Right lung (tissue), 5 donors: ENCODE measurements around the gene TBCB. TPM values are rescaled to one million over a fixed set of nuclear protein-coding genes. Genes with fewer than 3 reads are reported as not detected.
"Not testable (repeated sequence)": the region's sequence is repeated elsewhere in the genome, so short reads cannot be mapped to it uniquely, and the experiment has no call there.

ENCODE experiments used
- DNase-seq, 2 donors: peaks; one replicate each; pipeline ENCODE4 v3.0.0-alpha.2; 2013
- polyA plus RNA-seq, 5 donors: library from polyadenylated mRNA; unstranded; fragments of 120-200 nt; gene quantifications; one replicate each; pipeline versions ENCODE4 v1.2.1 to v1.2.3, GENCODE V29; 2013; ENCODE audit warnings: inconsistent platforms in 1 of 5, low replicate concordance in 1 of 5; ENCODE audit not compliant: insufficient read length in 5 of 5, insufficient read depth in 1 of 5

The TBCB gene
- polyA plus RNA-seq, 5 donors: 96.1 to 147 (median 107) TPM

GRCh38 chr19:36160821-36161596, 45.7 kb downstream of the TBCB start:
- no peak for DNase-seq

GRCh38 chr19:36163813-36164212, 48.5 kb downstream of the TBCB start:
- DNase-seq: no peak

GRCh38 chr19:36169084-36169760, 54.0 kb downstream of the TBCB start:
- no peak for DNase-seq

- DNase-seq: no peak
Observed at GRCh38 chr19:36172852-36173251, 57.6 kb downstream of the TBCB start.

- DNase-seq: not testable (repeated sequence)
Observed at GRCh38 chr19:36173846-36174245, 58.6 kb downstream of the TBCB start.

Other genes with a start within 250 kb of the TBCB start
- gene APLP1, start 246.9 kb upstream of the TBCB start, polyA plus RNA-seq: 10 to 100 TPM in 1 of 5 donors, 1 to 10 TPM in 4; 8.2 to 13.8 (median 9.0) TPM
- 1 to 10 TPM; 3.7 to 7.0 (median 5.7) TPM for gene NFKBID, start 214.9 kb upstream of the TBCB start, polyA plus RNA-seq
- 1 to 10 TPM; 5.0 to 7.9 (median 6.0) TPM for gene HCST, start 212.9 kb upstream of the TBCB start, polyA plus RNA-seq
- 10 to 100 TPM; 12.1 to 20.4 (median 14.7) TPM for gene TYROBP, start 207.2 kb upstream of the TBCB start, polyA plus RNA-seq
- gene LRFN3, start 179.1 kb upstream of the TBCB start, polyA plus RNA-seq: 10 to 100 TPM in 2 of 5 donors, 1 to 10 TPM in 3; 6.5 to 18.2 (median 7.7) TPM
- 10 to 100 TPM in 4 of 5 donors, 1 to 10 TPM in 1; 9.1 to 15.0 (median 11.7) TPM for gene SDHAF1, start 120.3 kb upstream of the TBCB start, polyA plus RNA-seq
- 10 to 100 TPM in 2 of 5 donors, 1 to 10 TPM in 3; 6.4 to 10.9 (median 9.9) TPM for gene SYNE4, start 106.7 kb upstream of the TBCB start, polyA plus RNA-seq
- 10 to 100 TPM; 17.2 to 19.0 (median 18.4) TPM for gene ALKBH6, start 101.3 kb upstream of the TBCB start, polyA plus RNA-seq
- gene CLIP3, start 82.6 kb upstream of the TBCB start, polyA plus RNA-seq: 10 to 100 TPM; 23.6 to 31.9 (median 25.6) TPM
- gene THAP8, start 61.2 kb upstream of the TBCB start, polyA plus RNA-seq: 1 to 10 TPM; 4.2 to 9.0 (median 6.6) TPM
- 1 to 10 TPM; 4.3 to 6.0 (median 4.9) TPM for gene WDR62, start 60.6 kb upstream of the TBCB start, polyA plus RNA-seq
- under 1 TPM in 3 of 5 donors, not detected in 2; 0.15 to 0.27 (median 0.16) TPM for gene OVOL3, start 4.3 kb upstream of the TBCB start, polyA plus RNA-seq
- 10 to 100 TPM; 34.3 to 64.7 (median 36.4) TPM for gene POLR2I, start 593 bp upstream of the TBCB start, polyA plus RNA-seq
- 100 to 1,000 TPM; 470 to 696 (median 513) TPM for gene CAPNS1, start 24.6 kb downstream of the TBCB start, polyA plus RNA-seq
- gene COX7A1, start 37.0 kb downstream of the TBCB start, polyA plus RNA-seq: 10 to 100 TPM; 25.5 to 78.0 (median 37.3) TPM
- gene ZNF565, start 99.2 kb downstream of the TBCB start, polyA plus RNA-seq: 1 to 10 TPM; 5.4 to 7.6 (median 7.1) TPM
- gene ZNF146, start 99.6 kb downstream of the TBCB start, polyA plus RNA-seq: 100 to 1,000 TPM in 4 of 5 donors, 10 to 100 TPM in 1; 91.5 to 149 (median 129) TPM